AG09309 (cell line): ENCODE data around the gene ZNF513.
"Not testable (repeated sequence)": the region's sequence is repeated elsewhere in the genome, so short reads cannot be mapped to it uniquely, and the experiment has no call there.

ENCODE experiments used
- DNase-seq: peaks from one replicate; pipeline ENCODE4 v3.0.0-alpha.2; 2010; ENCODE audit warnings: low read depth
- H3K4me3 ChIP-seq: 2 replicates; pipeline ENCODE4 v1.5.1; 2011; ENCODE audit warnings: mild to moderate bottlenecking, low read depth, low read length, moderate library complexity; ENCODE audit not compliant: control insufficient read depth
- CTCF ChIP-seq: IDR thresholded peaks from 2 replicates; pipeline ENCODE4 v1.5.1; 2011; ENCODE audit warnings: mild to moderate bottlenecking, low read depth, low read length, inconsistent platforms; ENCODE audit not compliant: insufficient read depth, control insufficient read depth; ENCODE audit errors: missing control alignments

The ZNF513 gene

GRCh38 chr2:27353762-27354596, 26.6 kb downstream of the ZNF513 start:
- DNase-seq = no peak
- no peak for TF ChIP-seq CTCF
- H3K4me3 ChIP-seq = no peak overlapping the region

- not testable (repeated sequence) for H3K4me3 ChIP-seq, DNase-seq
These were observed 27.2 kb downstream of the ZNF513 start for GRCh38 chr2:27353386-27353761.

- no peak for DNase-seq
- H3K4me3 ChIP-seq = no peak overlapping the region
- no peak for TF ChIP-seq CTCF
These were observed 28.5 kb downstream of the ZNF513 start for GRCh38 chr2:27351802-27352598.

GRCh38 chr2:27350106-27350693, 30.3 kb downstream of the ZNF513 start:
- DNase-seq = no peak
- no peak overlapping the region for H3K4me3 ChIP-seq
- TF ChIP-seq CTCF = no peak

- H3K4me3 ChIP-seq = no peak overlapping the region
- TF ChIP-seq CTCF = no peak
- DNase-seq = no peak
These were observed 32.9 kb downstream of the ZNF513 start for GRCh38 chr2:27347641-27348040.

- no peak overlapping the region for H3K4me3 ChIP-seq
- DNase-seq = no peak
- no peak for TF ChIP-seq CTCF
These were observed 44.4 kb downstream of the ZNF513 start for GRCh38 chr2:27336173-27336572.

GRCh38 chr2:27335311-27335710, 45.2 kb downstream of the ZNF513 start:
- no peak overlapping the region for H3K4me3 ChIP-seq
- no peak for TF ChIP-seq CTCF
- DNase-seq = no peak
